Left lung (tissue), 14 donors: Measurements from ENCODE around the gene HES2. TPM values are rescaled to one million over a fixed set of nuclear protein-coding genes. Genes with fewer than 3 reads are reported as not detected.

Experiments used
- ATAC-seq: fragments of 200-7000 bp; cut with Tn5 transposase; one replicate; pipeline ENCODE4 v1.9.1; 2020; ENCODE audit warnings: moderate library complexity
- DNase-seq, 4 donors: peaks; one replicate each; pipeline ENCODE4 v3.0.0-alpha.2; 2013 to 2020
- H3K27ac ChIP-seq, 2 donors: fragments of 200-600 bp; sonication (generic) in 1 of 2; one replicate each; pipeline versions ENCODE4 v1.5.0 to v1.8.0; 2020 to 2021
- H3K27me3 ChIP-seq, 2 donors: fragments of 200-600 bp; sonication (generic) in 1 of 2; one replicate each; pipeline versions ENCODE4 v1.5.0 to v1.8.0; 2020 to 2021
- H3K36me3 ChIP-seq, 2 donors: fragments of 200-600 bp; sonication (generic) in 1 of 2; one replicate each; pipeline versions ENCODE4 v1.5.0 to v1.8.0; 2020 to 2021
- H3K4me1 ChIP-seq, 2 donors: fragments of 200-600 bp; one replicate each; pipeline ENCODE4 v1.8.0; 2021
- H3K4me3 ChIP-seq, 2 donors: fragments of 200-600 bp; sonication (generic) in 1 of 2; one replicate each; pipeline versions ENCODE4 v1.5.0 to v1.8.0; 2020 to 2021; ENCODE audit warnings: mild to moderate bottlenecking in 1 of 2
- H3K9me3 ChIP-seq, 2 donors: fragments of 200-600 bp; sonication (generic) in 1 of 2; one replicate each; pipeline versions ENCODE4 v1.5.0 to v1.8.0; 2020 to 2021
- CTCF ChIP-seq, 2 donors: fragments of 200-600 bp; sonication (generic) in 1 of 2; IDR thresholded peaks; one replicate each; pipeline versions ENCODE4 v1.5.0 to v1.8.0; 2021; ENCODE audit warnings: antibody characterized with exemption in 2 of 2
- intact Hi-C, 2 donors: fragments of 100-400 bp; cut with DNase I; formaldehyde crosslinking; loops; one replicate each; pipeline versions ENCODE4 v1.11.2 to v1.14.2; 2022
- long read RNA-seq, 12 donors: library from polyadenylated mRNA in 2 of 12; unstranded in 2 of 12; transcript quantifications; one replicate each; pipeline ENCODE4 v2.0.0 and lab custom pipeline, GENCODE V29; 2019 to 2026
- polyA plus RNA-seq, 6 donors: library from polyadenylated mRNA; unstranded; fragments of 120-200 nt; gene quantifications; one replicate each; pipeline ENCODE4 v1.2.1, GENCODE V29; 2013; ENCODE audit not compliant: insufficient read length in 6 of 6
- total RNA-seq, 2 donors: library from RNA; stranded (reverse); fragmentation: NEBNext Ultra II Directional; extraction: Animal tissue kit (Norgen Biotek cat#: 25700); gene quantifications; one replicate each; pipeline ENCODE4 v1.2.1, GENCODE V29; 2021
- donor health status: DM: no; HTN: yes; CAD: no.
- donor health status: DM: no; HTN: no; CAD: no.

Gene HES2, protein sequence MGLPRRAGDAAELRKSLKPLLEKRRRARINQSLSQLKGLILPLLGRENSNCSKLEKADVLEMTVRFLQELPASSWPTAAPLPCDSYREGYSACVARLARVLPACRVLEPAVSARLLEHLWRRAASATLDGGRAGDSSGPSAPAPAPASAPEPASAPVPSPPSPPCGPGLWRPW
- 1 to 10 TPM; 1.6 to 6.6 TPM for total RNA-seq
- under 1 TPM; 0.06 to 0.35 (median 0.16) TPM for polyA plus RNA-seq
- long read RNA-seq, donor 1 = 0 reads
- long read RNA-seq, donor 2 = 0 reads
- long read RNA-seq, donor 3 = 0 reads
- long read RNA-seq, donor 4, full-length matches to known transcripts = 7 of 8 reads
- long read RNA-seq, donor 4, partial matches to known transcripts = 0 of 8 reads
- long read RNA-seq, donor 4, other reads (novel, unspliced or antisense) = 1 of 8 reads
- long read RNA-seq, donor 5 = 0 reads
- long read RNA-seq, donor 6 = 0 reads
- long read RNA-seq, donor 7 = 0 reads
- long read RNA-seq, donor 8 = 0 reads
- long read RNA-seq, donor 9 = 0 reads
- long read RNA-seq, donor 10, partial matches to known transcripts = 0 of 1 reads
- long read RNA-seq, donor 10, other reads (novel, unspliced or antisense) = 0 of 1 reads
- long read RNA-seq, donor 11 = 0 reads
- long read RNA-seq, donor 12 = 0 reads

DNA sequence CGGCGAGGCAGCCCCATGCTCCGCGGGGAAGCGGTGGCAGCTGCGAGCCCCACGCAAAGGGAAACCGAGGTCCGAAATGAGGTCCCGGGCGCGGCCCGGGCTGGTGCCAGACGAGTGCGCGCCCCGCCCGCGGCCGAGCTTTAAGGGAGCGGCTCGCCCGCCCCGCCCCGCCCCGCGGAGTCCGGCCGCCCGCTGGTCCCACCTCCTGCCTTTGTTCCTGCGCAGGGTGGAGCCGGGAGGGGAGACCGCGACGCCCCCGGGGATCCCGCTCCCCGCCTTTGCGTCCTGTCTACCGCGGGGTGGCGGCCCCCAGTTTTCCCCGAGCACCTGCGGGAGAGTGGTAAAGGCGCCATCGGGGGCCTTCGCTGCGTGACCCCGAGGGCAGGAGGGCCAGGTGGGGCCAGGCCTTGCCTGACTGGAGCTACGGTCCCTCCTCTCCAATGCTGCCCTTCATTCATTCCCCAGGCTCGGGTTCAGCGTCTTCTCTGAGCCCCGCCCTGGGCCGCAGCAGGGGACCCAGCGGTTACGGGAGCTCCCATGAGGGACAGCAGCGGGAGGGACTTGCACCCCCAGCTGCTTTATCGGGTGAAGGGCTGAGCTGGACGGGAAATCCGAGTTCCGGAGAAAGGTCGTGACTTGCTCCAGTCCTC, at the start of gene HES2:
HES2 (minus strand) TSS at position 116 of the 650 bp plus-strand sequence; CDS start at position 17, 99 bp downstream.
- no peak for TF ChIP-seq CTCF (IDR thresholded peaks at IDR 0.05)
- peak; percentile 79 for ATAC-seq
- intact Hi-C loops = loop anchor here in 1 of 2 donors (10.0 kb wide), 1 partner anchor 165 kb away; no protein-coding TSS in a partner anchor
- no peaks in the 10 kb centered on the region for H3K36me3 ChIP-seq
- H3K4me1 ChIP-seq = peaks cover 20 to 42% of the 10 kb centered on the region in 2 donors
- H3K4me3 ChIP-seq = peak within 1 kb of the TSS; percentile 28 to 37
- peak in 2 of 4 donors; percentile 47 to 78 for DNase-seq
- no peak within 1 kb of the TSS for H3K27ac ChIP-seq
- no peaks in the 10 kb centered on the region for H3K9me3 ChIP-seq
- H3K27me3 ChIP-seq = peaks cover 70 to 100% of the 10 kb centered on the region in 2 donors

GRCh38 chr1:6468729-6469461, 49.2 kb upstream of the HES2 start:
- DNase-seq = no peak
- Histone ChIP-seq H3K4me3 (no peak overlapping the region), H3K27me3 (peaks cover 8 to 25% of the 10 kb centered on the region in 2 donors), H3K9me3 (no peaks in the 10 kb centered on the region), H3K36me3 (peaks cover 0 to 43% of the 10 kb centered on the region in 2 donors), H3K4me1 (peaks cover 0 to 10% of the 10 kb centered on the region in 2 donors), H3K27ac (no peak overlapping the region)
- intact Hi-C loops = no loop called here
- no peak for ATAC-seq
- TF ChIP-seq CTCF (IDR thresholded peaks at IDR 0.05) = no peak

DNA sequence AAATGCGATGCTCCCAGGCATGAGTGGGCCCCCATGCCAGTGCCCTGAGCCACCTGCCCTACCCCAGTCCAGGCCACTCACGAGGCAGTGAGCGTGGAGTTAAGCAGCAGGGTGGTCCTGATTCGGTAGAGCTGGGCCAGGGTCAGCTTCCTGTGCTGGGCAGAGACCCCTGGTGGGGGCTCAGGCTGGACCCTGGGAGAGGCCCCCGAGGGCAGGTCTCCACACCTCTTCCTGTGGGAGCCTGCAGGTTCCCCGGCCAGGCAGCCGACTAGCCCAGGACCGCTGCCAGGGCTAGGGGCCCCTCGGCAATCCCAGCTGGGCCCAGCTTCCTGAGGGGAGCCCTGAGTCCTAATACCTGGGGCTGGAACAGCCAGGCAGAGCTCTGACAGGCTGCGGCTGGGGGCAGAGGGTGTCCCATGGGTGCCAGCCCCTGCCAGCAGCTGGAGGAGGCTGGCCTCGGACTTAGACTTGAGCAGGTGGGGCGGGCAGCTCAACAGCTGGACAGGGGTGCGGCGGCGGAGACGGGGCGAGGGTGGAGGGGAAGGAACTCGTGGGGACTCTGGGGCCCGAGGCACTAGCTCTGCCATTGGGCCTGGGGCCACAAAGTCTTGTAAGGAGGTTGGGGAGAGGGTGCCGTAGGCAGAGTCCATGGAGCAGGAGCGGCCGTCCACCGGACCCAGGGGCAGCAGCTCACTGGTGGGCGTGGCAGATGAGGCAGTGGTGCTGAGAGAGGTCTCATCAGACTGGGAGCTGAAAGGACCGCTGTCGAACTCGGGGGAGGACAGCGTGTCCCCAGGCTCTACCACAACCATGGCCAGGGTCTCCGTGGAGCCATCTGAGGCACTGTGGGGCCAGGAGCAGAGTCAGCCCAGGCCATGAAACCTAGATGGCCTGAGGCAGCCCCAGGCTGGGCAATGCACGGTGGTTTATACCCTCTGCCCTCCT, 48.3 kb upstream of the HES2 start:
- ATAC-seq (no peak), DNase-seq (no peak)
- intact Hi-C loops = no loop called here
- H3K4me1 ChIP-seq = peaks cover 0 to 10% of the 10 kb centered on the region in 2 donors
- peaks cover 8 to 25% of the 10 kb centered on the region in 2 donors for H3K27me3 ChIP-seq
- no peak overlapping the region for H3K4me3 ChIP-seq
- no peak overlapping the region for H3K27ac ChIP-seq
- no peaks in the 10 kb centered on the region for H3K9me3 ChIP-seq
- TF ChIP-seq CTCF (IDR thresholded peaks at IDR 0.05) = no peak
- H3K36me3 ChIP-seq = peaks cover 0 to 43% of the 10 kb centered on the region in 2 donors

GRCh38 chr1:6467224-6467623, 47.5 kb upstream of the HES2 start:
- Histone ChIP-seq H3K9me3 (no peaks in the 10 kb centered on the region), H3K27me3 (peaks cover 8 to 29% of the 10 kb centered on the region in 2 donors), H3K4me1 (peaks cover 0 to 10% of the 10 kb centered on the region in 2 donors), H3K4me3 (no peak overlapping the region), H3K36me3 (peaks cover 0 to 39% of the 10 kb centered on the region in 2 donors), H3K27ac (no peak overlapping the region)
- intact Hi-C loops = no loop called here
- ATAC-seq (no peak), DNase-seq (no peak)
- TF ChIP-seq CTCF (IDR thresholded peaks at IDR 0.05) = no peak
